Astrocyte (in vitro differentiated cells and primary cell): Measurements from ENCODE around the gene DYNLT5. TPM values are rescaled to one million over a fixed set of nuclear protein-coding genes. Genes with fewer than 3 reads are reported as not detected.

Experiments used
- DNase-seq: peaks from one replicate; pipeline ENCODE4 v3.0.0-alpha.2; 2010; ENCODE audit warnings: low read depth
- FAIRE-seq: peaks from 2 replicates; lab custom pipeline; 2011; peaks lifted over from hg19 to GRCh38; lab: Jason Lieb, UNC
- H2AFZ ChIP-seq: 2 replicates; pipeline ENCODE4 v1.6.0; 2012; ENCODE audit warnings: low read depth, low read length, inconsistent platforms
- H3K27ac ChIP-seq: 2 replicates; pipeline ENCODE4 v1.5.1; 2011; ENCODE audit warnings: low read depth, low read length, inconsistent platforms
- H3K27me3 ChIP-seq: 2 replicates; pipeline ENCODE4 v1.6.0; 2011; ENCODE audit warnings: low read length, inconsistent platforms; ENCODE audit not compliant: insufficient read depth
- H3K36me3 ChIP-seq: 2 replicates; pipeline ENCODE4 v1.5.1; 2011; ENCODE audit warnings: low read length, inconsistent platforms; ENCODE audit not compliant: insufficient read depth
- H3K4me1 ChIP-seq: 2 replicates; pipeline ENCODE4 v1.5.1; 2011; ENCODE audit warnings: low read length, inconsistent platforms; ENCODE audit not compliant: insufficient read depth
- H3K4me2 ChIP-seq: 2 replicates; pipeline ENCODE4 v1.6.0; 2012; ENCODE audit warnings: low read length, inconsistent platforms
- H3K4me3 ChIP-seq: 2 replicates; pipeline ENCODE4 v1.5.1; 2011; ENCODE audit warnings: low read depth, mild to moderate bottlenecking, low read length, inconsistent platforms; ENCODE audit not compliant: insufficient read depth
- H3K79me2 ChIP-seq: 2 replicates; pipeline ENCODE4 v1.6.0; 2012; ENCODE audit warnings: mild to moderate bottlenecking, low read length, inconsistent platforms; ENCODE audit not compliant: insufficient read depth
- H3K9ac ChIP-seq: 2 replicates; pipeline ENCODE4 v1.6.0; 2012; ENCODE audit warnings: mild to moderate bottlenecking, low read length, inconsistent platforms
- H3K9me3 ChIP-seq: 2 replicates; pipeline ENCODE4 v1.5.1; 2012; ENCODE audit warnings: low read depth, mild to moderate bottlenecking, low read length, inconsistent platforms; ENCODE audit not compliant: insufficient read depth
- H4K20me1 ChIP-seq: 2 replicates; pipeline ENCODE4 v1.6.0; 2012; ENCODE audit warnings: low read length, inconsistent platforms; ENCODE audit not compliant: insufficient read depth
- H3K27ac Mint-ChIP-seq: one replicate; pipeline ENCODE4 v1.8.0; 2021; ENCODE audit warnings: mild to moderate bottlenecking, mixed read lengths; ENCODE audit not compliant: unreplicated experiment
- H3K27me3 Mint-ChIP-seq: one replicate; pipeline ENCODE4 v1.8.0; 2021; ENCODE audit warnings: low read depth, mixed read lengths; ENCODE audit not compliant: unreplicated experiment
- H3K36me3 Mint-ChIP-seq: one replicate; pipeline ENCODE4 v1.8.0; 2021; ENCODE audit warnings: low read depth, mixed read lengths; ENCODE audit not compliant: unreplicated experiment
- H3K4me1 Mint-ChIP-seq: one replicate; pipeline ENCODE4 v1.8.0; 2021; ENCODE audit warnings: low read depth, mixed read lengths; ENCODE audit not compliant: unreplicated experiment
- H3K4me3 Mint-ChIP-seq: one replicate; pipeline ENCODE4 v1.8.0; 2021; ENCODE audit warnings: mild to moderate bottlenecking, moderate library complexity, mixed read lengths; ENCODE audit not compliant: unreplicated experiment
- H3K9me3 Mint-ChIP-seq: one replicate; pipeline ENCODE4 v1.8.0; 2021; ENCODE audit warnings: mild to moderate bottlenecking, mixed read lengths; ENCODE audit not compliant: unreplicated experiment
- EZH2 ChIP-seq: IDR thresholded peaks from 2 replicates; pipeline ENCODE4 v1.6.1; 2012; ENCODE audit warnings: mild to moderate bottlenecking, low read length, inconsistent platforms; ENCODE audit not compliant: insufficient read depth
- total RNA-seq: library from RNA; stranded (reverse); gene quantifications from 2 replicates; pipeline ENCODE4 v1.2.1, GENCODE V29; 2021
- TF ChIP-seq, protein P1 (sequence below): IDR thresholded peaks from 2 replicates; pipeline ENCODE4 v1.5.1; 2011; ENCODE audit warnings: low read depth, mild to moderate bottlenecking, inconsistent platforms, low read length, moderate library complexity; ENCODE audit not compliant: insufficient read depth

DYNLT5 gene
- total RNA-seq, 1 donor from 2014 or later = 0.20 TPM

DNA sequence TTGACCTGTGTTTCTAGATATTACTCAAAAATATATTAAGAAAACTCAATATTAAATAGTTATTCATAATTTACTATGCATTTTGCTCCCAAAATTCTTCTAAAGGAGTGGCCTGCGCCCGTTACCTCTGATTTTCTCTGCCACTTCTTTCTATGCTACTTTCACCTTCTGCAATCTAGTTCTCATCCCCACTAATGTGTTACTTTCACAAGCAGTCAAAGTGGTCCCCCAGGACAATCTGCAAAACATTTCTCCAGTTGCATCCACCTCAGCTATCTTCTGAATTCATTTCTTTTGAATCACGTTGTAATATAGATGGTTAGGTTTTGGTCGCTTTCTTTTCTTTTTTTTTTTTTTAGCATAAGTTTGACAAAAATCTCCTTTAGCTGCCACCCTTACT, 35.4 kb downstream of the DYNLT5 start:
- Histone ChIP-seq H3K4me1 (no peaks in the 10 kb centered on the region), H3K9ac (no peak overlapping the region), H3K4me3 (no peak overlapping the region), H3K27ac (no peak overlapping the region), H3K9me3 (no peaks in the 10 kb centered on the region), H3K36me3 (no peaks in the 10 kb centered on the region), H3K4me2 (no peak overlapping the region), H2AFZ (no peak overlapping the region), H4K20me1 (no peaks in the 10 kb centered on the region), H3K79me2 (no peaks in the 10 kb centered on the region), H3K27me3 (no peaks in the 10 kb centered on the region)
- TF ChIP-seq EZH2 = no peak
- TF ChIP-seq, protein P1, sequence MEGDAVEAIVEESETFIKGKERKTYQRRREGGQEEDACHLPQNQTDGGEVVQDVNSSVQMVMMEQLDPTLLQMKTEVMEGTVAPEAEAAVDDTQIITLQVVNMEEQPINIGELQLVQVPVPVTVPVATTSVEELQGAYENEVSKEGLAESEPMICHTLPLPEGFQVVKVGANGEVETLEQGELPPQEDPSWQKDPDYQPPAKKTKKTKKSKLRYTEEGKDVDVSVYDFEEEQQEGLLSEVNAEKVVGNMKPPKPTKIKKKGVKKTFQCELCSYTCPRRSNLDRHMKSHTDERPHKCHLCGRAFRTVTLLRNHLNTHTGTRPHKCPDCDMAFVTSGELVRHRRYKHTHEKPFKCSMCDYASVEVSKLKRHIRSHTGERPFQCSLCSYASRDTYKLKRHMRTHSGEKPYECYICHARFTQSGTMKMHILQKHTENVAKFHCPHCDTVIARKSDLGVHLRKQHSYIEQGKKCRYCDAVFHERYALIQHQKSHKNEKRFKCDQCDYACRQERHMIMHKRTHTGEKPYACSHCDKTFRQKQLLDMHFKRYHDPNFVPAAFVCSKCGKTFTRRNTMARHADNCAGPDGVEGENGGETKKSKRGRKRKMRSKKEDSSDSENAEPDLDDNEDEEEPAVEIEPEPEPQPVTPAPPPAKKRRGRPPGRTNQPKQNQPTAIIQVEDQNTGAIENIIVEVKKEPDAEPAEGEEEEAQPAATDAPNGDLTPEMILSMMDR = no peak
- peaks cover 2% of the 10 kb centered on the region for H3K27me3 Mint-ChIP-seq
- peaks cover 5% of the 10 kb centered on the region for H3K9me3 Mint-ChIP-seq
- no peaks in the 10 kb centered on the region for H3K36me3 Mint-ChIP-seq
- FAIRE-seq = no peak
- H3K4me3 Mint-ChIP-seq = no peak overlapping the region
- no peak overlapping the region for H3K27ac Mint-ChIP-seq
- peaks cover 2% of the 10 kb centered on the region for H3K4me1 Mint-ChIP-seq
- no peak for DNase-seq

DNA sequence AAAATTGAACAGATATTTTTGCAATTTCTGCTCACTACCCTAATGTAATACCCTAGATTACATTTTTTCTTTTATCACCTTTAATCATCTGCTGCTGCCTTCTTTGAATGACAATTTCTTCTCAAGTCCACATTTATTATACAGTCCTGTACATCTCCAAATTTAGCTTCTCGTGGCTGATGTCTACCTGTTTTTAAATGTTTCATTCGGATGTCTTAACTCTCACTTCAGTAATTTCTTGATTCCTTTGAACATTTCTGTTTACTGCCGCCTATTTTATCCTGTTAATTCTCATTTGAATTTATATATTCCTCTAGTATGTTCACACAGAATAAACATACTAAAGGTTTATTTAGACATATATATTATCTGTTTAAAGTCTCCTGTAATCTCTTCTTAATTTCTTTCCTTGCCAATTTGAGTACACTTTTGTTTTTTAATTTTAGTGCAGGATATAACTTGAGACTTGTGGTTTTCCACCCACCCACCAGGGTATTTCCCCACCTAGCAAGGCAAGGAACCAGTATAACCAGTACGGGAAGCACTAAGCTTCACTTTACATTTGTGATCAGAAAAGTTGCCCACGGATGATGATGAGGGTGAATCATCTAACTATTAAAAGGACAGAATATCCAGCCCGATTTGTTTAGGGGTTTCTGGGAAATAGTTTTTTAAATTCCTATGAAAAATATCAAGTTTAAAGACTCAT, 36.1 kb downstream of the DYNLT5 start:
- H2AFZ ChIP-seq = no peak overlapping the region
- H3K27me3 ChIP-seq = no peaks in the 10 kb centered on the region
- H3K4me1 ChIP-seq = no peaks in the 10 kb centered on the region
- no peaks in the 10 kb centered on the region for H3K36me3 ChIP-seq
- Mint-ChIP-seq H3K27me3 (peaks cover 2% of the 10 kb centered on the region), H3K36me3 (no peaks in the 10 kb centered on the region), H3K9me3 (peaks cover 5% of the 10 kb centered on the region), H3K4me3 (no peak overlapping the region), H3K27ac (no peak overlapping the region), H3K4me1 (peaks cover 2% of the 10 kb centered on the region)
- TF ChIP-seq, protein P1 = no peak
- TF ChIP-seq EZH2 = no peak
- H3K4me3 ChIP-seq = no peak overlapping the region
- FAIRE-seq (no peak), DNase-seq (no peak)
- no peak overlapping the region for H3K9ac ChIP-seq
- H3K79me2 ChIP-seq = no peaks in the 10 kb centered on the region
- no peaks in the 10 kb centered on the region for H3K9me3 ChIP-seq
- H3K27ac ChIP-seq = no peak overlapping the region
- no peak overlapping the region for H3K4me2 ChIP-seq
- H4K20me1 ChIP-seq = no peaks in the 10 kb centered on the region
